ENCODE measurements around the gene XRN1. TPM values are rescaled to one million over a fixed set of nuclear protein-coding genes. Genes with fewer than 3 reads are reported as not detected.

XRN1 gene
- total RNA-seq, 5 donors from 2014 or later (not counting 1 experiment from before 2014, with no cell fraction given), result 67.8 to 118 (median 84.0) TPM

GRCh38 chr3:142268426-142268825 lies 179.4 kb downstream of the XRN1 start:
- Mint-ChIP-seq H3K36me3 (no peaks in the 10 kb centered on the region), H3K4me3 (no peak overlapping the region), H3K27me3 (no peaks in the 10 kb centered on the region), H3K4me1 (peaks cover 7 to 23% (median 17%) of the 10 kb centered on the region in 3 donors), H3K9me3 (no peaks in the 10 kb centered on the region), H3K27ac (no peak overlapping the region)
- ChIA-PET CTCF (interaction anchor here in 1 of 2 donors (0.6 kb wide), 1 partner anchor 12 kb away, joined by 5 read pairs; no protein-coding TSS in a partner anchor), POLR2A (no interaction called here)
- H3K4me1 ChIP-seq (ENCODE audit: control insufficient read depth in 1 of 2, extremely low read depth in 1 of 2, insufficient read depth in 2 of 2, low read length in 2 of 2), result peaks cover 0 to 17% of the 10 kb centered on the region in 2 experiments
- no peaks in the 10 kb centered on the region for H3K36me3 ChIP-seq (ENCODE audit: control insufficient read depth in 2 of 2, extremely low read depth in 1 of 2, insufficient read depth in 1 of 2, low read length in 1 of 2)
- 100% methylated on average over 1 of the region's 4 CpGs for WGBS (ENCODE audit: insufficient coverage)
- no peak for DNase-seq
- no peaks in the 10 kb centered on the region for H3K27me3 ChIP-seq (replicated peaks in 1 of 2; ENCODE audit: control insufficient read depth in 2 of 2, extremely low read depth in 1 of 2, insufficient read depth in 2 of 2, low read length in 1 of 2)
- no peak overlapping the region for H3K4me3 ChIP-seq (ENCODE audit: control insufficient read depth in 1 of 2, extremely low read depth in 1 of 2, low read length in 1 of 2)
- ATAC-seq (replicated peaks in 1 of 4), result no peak
- no peaks in the 10 kb centered on the region for H3K9me3 ChIP-seq
- no peak overlapping the region for H3K27ac ChIP-seq (ENCODE audit: low read length)

- ChIA-PET CTCF (no interaction called here), POLR2A (no interaction called here)
- DNase-seq (no peak), ATAC-seq (replicated peaks in 1 of 4) (no peak)
- H3K4me1 ChIP-seq (ENCODE audit: control insufficient read depth in 1 of 2, extremely low read depth in 1 of 2, insufficient read depth in 2 of 2, low read length in 2 of 2), result peaks cover 0 to 17% of the 10 kb centered on the region in 2 experiments
- no peaks in the 10 kb centered on the region for H3K27me3 ChIP-seq (replicated peaks in 1 of 2; ENCODE audit: control insufficient read depth in 2 of 2, extremely low read depth in 1 of 2, insufficient read depth in 2 of 2, low read length in 1 of 2)
- H3K4me3 ChIP-seq (ENCODE audit: control insufficient read depth in 1 of 2, extremely low read depth in 1 of 2, low read length in 1 of 2), result no peak overlapping the region
- no peaks in the 10 kb centered on the region for H3K36me3 Mint-ChIP-seq
- H3K4me3 Mint-ChIP-seq, result no peak overlapping the region
- H3K27ac Mint-ChIP-seq, result peak overlapping the region in 1 of 2 donors; percentile 9
- H3K9me3 ChIP-seq, result no peaks in the 10 kb centered on the region
- no peaks in the 10 kb centered on the region for H3K27me3 Mint-ChIP-seq
- H3K36me3 ChIP-seq (ENCODE audit: control insufficient read depth in 2 of 2, extremely low read depth in 1 of 2, insufficient read depth in 1 of 2, low read length in 1 of 2), result no peaks in the 10 kb centered on the region
- H3K27ac ChIP-seq (ENCODE audit: low read length), result no peak overlapping the region
- H3K4me1 Mint-ChIP-seq, result peaks cover 7 to 23% (median 17%) of the 10 kb centered on the region in 3 donors
- no peaks in the 10 kb centered on the region for H3K9me3 Mint-ChIP-seq
- WGBS (ENCODE audit: insufficient coverage), result 100% methylated on average over 1 of the region's 2 CpGs
These were observed 180.6 kb downstream of the XRN1 start for GRCh38 chr3:142267269-142267668.

- no peaks in the 10 kb centered on the region for H3K27me3 ChIP-seq (replicated peaks in 1 of 2; ENCODE audit: control insufficient read depth in 2 of 2, extremely low read depth in 1 of 2, insufficient read depth in 2 of 2, low read length in 1 of 2)
- CTCF ChIA-PET, result no interaction called here
- no peaks in the 10 kb centered on the region for H3K36me3 ChIP-seq (ENCODE audit: control insufficient read depth in 2 of 2, extremely low read depth in 1 of 2, insufficient read depth in 1 of 2, low read length in 1 of 2)
- H3K4me3 ChIP-seq (ENCODE audit: control insufficient read depth in 1 of 2, extremely low read depth in 1 of 2, low read length in 1 of 2), result no peak overlapping the region
- H3K27me3 Mint-ChIP-seq, result no peaks in the 10 kb centered on the region
- no peaks in the 10 kb centered on the region for H3K9me3 Mint-ChIP-seq
- no peaks in the 10 kb centered on the region for H3K4me1 ChIP-seq (ENCODE audit: control insufficient read depth in 1 of 2, extremely low read depth in 1 of 2, insufficient read depth in 2 of 2, low read length in 2 of 2)
- ATAC-seq (replicated peaks in 1 of 4), result no peak
- no peak overlapping the region for H3K27ac ChIP-seq (ENCODE audit: low read length)
- H3K4me3 Mint-ChIP-seq, result no peak overlapping the region
- POLR2A ChIA-PET, result no interaction called here
- no peaks in the 10 kb centered on the region for H3K9me3 ChIP-seq
- DNase-seq, result no peak
- no peaks in the 10 kb centered on the region for H3K36me3 Mint-ChIP-seq
- no peak overlapping the region for H3K27ac Mint-ChIP-seq
- no peaks in the 10 kb centered on the region for H3K4me1 Mint-ChIP-seq
- 80% methylated on average over 1 of the region's 2 CpGs for WGBS (ENCODE audit: insufficient coverage)
These were observed 184.7 kb downstream of the XRN1 start for GRCh38 chr3:142263112-142263511.

- CTCF ChIA-PET, result no interaction called here
- Mint-ChIP-seq H3K9me3 (peaks cover 7 to 9% (median 8%) of the 10 kb centered on the region in 3 donors), H3K4me1 (no peaks in the 10 kb centered on the region), H3K27ac (no peak overlapping the region), H3K36me3 (no peaks in the 10 kb centered on the region), H3K27me3 (no peaks in the 10 kb centered on the region), H3K4me3 (no peak overlapping the region)
- Histone ChIP-seq H3K4me1 (ENCODE audit: control insufficient read depth in 1 of 2, extremely low read depth in 1 of 2, insufficient read depth in 2 of 2, low read length in 2 of 2) (peaks cover 0 to 2% of the 10 kb centered on the region in 2 experiments), H3K4me3 (ENCODE audit: control insufficient read depth in 1 of 2, extremely low read depth in 1 of 2, low read length in 1 of 2) (no peak overlapping the region), H3K27ac (ENCODE audit: low read length) (no peak overlapping the region), H3K36me3 (ENCODE audit: control insufficient read depth in 2 of 2, extremely low read depth in 1 of 2, insufficient read depth in 1 of 2, low read length in 1 of 2) (no peaks in the 10 kb centered on the region), H3K27me3 (replicated peaks in 1 of 2; ENCODE audit: control insufficient read depth in 2 of 2, extremely low read depth in 1 of 2, insufficient read depth in 2 of 2, low read length in 1 of 2) (no peaks in the 10 kb centered on the region), H3K9me3 (no peaks in the 10 kb centered on the region)
- no peak for ATAC-seq (replicated peaks in 1 of 4)
- WGBS (ENCODE audit: insufficient coverage), result no CpG with 5 or more reads among the region's 3 CpGs
- POLR2A ChIA-PET, result no interaction called here
- DNase-seq, result no peak
These were observed 188.5 kb downstream of the XRN1 start for GRCh38 chr3:142259359-142259758.

GRCh38 chr3:142256712-142257333 lies 191.0 kb downstream of the XRN1 start:
- peaks cover 25 to 32% (median 25%) of the 10 kb centered on the region in 3 donors for H3K9me3 Mint-ChIP-seq
- H3K4me1 Mint-ChIP-seq, result no peaks in the 10 kb centered on the region
- no peaks in the 10 kb centered on the region for H3K27me3 Mint-ChIP-seq
- Histone ChIP-seq H3K9me3 (no peaks in the 10 kb centered on the region), H3K4me1 (ENCODE audit: control insufficient read depth in 1 of 2, extremely low read depth in 1 of 2, insufficient read depth in 2 of 2, low read length in 2 of 2) (peaks cover 0 to 2% of the 10 kb centered on the region in 2 experiments), H3K27ac (ENCODE audit: low read length) (no peak overlapping the region), H3K4me3 (ENCODE audit: control insufficient read depth in 1 of 2, extremely low read depth in 1 of 2, low read length in 1 of 2) (no peak overlapping the region), H3K36me3 (ENCODE audit: control insufficient read depth in 2 of 2, extremely low read depth in 1 of 2, insufficient read depth in 1 of 2, low read length in 1 of 2) (no peaks in the 10 kb centered on the region), H3K27me3 (replicated peaks in 1 of 2; ENCODE audit: control insufficient read depth in 2 of 2, extremely low read depth in 1 of 2, insufficient read depth in 2 of 2, low read length in 1 of 2) (peaks cover 0 to 3% of the 10 kb centered on the region in 2 experiments)
- CTCF ChIA-PET, result no interaction called here
- POLR2A ChIA-PET, result no interaction called here
- no peak for ATAC-seq (replicated peaks in 1 of 4)
- no peak for DNase-seq
- 94% methylated on average over 10 of the region's 12 CpGs for WGBS (ENCODE audit: insufficient coverage)
- no peak overlapping the region for H3K27ac Mint-ChIP-seq
- H3K4me3 Mint-ChIP-seq, result no peak overlapping the region
- H3K36me3 Mint-ChIP-seq, result peaks cover 3% of the 10 kb centered on the region

Other genes starting within 250 kb of the XRN1 start
- 10 to 100 TPM; 17.4 to 21.7 (median 18.9) TPM for gene GK5, start 222.5 kb downstream of the XRN1 start, total RNA-seq
- gene ATR, start 130.7 kb upstream of the XRN1 start, total RNA-seq, result 10 to 100 TPM; 32.8 to 40.9 (median 36.3) TPM
- gene PLS1, start 148.4 kb upstream of the XRN1 start, total RNA-seq, result 1 to 10 TPM in 4 of 5 donors, under 1 TPM in 1; 0.84 to 3.6 (median 1.8) TPM

Data from T-cell (primary cell).